C4-2B (cell line): ENCODE results near the gene RSPH6A.

Experiments used
- CTCF ChIP-seq: fragments of 450-650 bp; conservative IDR thresholded peaks from 2 replicates; pipeline ENCODE4 v1.5.1; 2017; ENCODE audit warnings: mild to moderate bottlenecking
- ZFX ChIP-seq: fragments of 450-650 bp; IDR thresholded peaks from 2 replicates; pipeline ENCODE4 v1.6.1; 2017

- TF ChIP-seq CTCF (no peak), ZFX (no peak)
These were observed 33.6 kb downstream of the RSPH6A start for GRCh38 chr19:45781214-45782161.
